T1000 (cell line): ENCODE measurements around the gene ZCCHC7.
"Not testable (repeated sequence)": the region's sequence is repeated elsewhere in the genome, so short reads cannot be mapped to it uniquely, and the experiment has no call there.

ENCODE experiments used
- DNase-seq: peaks from one replicate; lab custom pipeline; 2025; ENCODE audit warnings: mixed read lengths; lab: John Stamatoyannopoulos, UW

ZCCHC7 gene

DNA sequence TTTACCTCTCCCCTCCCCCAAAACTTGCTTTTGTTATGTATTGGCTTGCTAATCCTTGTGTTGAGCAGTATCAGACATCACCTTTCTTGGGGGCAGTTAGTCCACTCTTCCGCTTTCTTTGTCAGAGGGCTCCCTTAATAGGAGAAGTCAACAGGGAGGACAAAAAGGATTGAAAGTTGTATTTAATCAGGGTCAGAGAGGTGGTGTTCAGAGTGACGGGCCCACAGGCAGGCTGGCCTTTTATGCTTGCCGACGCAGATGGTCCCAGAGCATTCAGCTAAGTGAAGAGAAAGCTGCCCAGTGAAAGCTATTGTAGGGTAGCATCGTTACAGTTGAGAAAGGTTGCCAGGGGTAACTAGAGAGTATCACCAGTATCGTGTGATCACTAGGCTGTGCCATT lies 131.1 kb downstream of the ZCCHC7 start:
- no peak for DNase-seq

DNA sequence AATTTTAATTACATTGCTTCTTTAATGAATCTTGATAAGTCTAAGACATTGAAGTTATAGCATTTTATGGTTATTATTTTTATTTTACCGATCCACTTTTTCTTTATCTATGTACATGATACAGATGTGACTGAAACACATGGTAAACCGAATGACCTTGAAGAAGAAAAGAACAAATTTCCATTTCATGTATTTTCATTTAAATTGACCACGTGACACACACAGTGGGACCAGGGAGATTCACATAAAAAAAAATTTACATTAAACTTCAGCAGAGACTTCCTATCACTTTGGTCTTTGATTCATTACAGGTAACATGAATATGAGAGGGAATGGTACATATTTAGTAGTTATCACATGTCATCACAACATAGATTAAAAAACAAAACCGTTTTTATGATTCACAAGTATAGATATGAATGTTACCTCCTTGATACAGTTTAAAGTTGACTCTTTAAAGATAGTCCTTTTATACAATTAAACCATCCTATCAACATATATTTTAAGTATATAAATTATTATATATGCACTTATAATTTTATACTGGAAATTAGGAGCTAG lies 133.1 kb downstream of the ZCCHC7 start:
- no peak for DNase-seq

DNA sequence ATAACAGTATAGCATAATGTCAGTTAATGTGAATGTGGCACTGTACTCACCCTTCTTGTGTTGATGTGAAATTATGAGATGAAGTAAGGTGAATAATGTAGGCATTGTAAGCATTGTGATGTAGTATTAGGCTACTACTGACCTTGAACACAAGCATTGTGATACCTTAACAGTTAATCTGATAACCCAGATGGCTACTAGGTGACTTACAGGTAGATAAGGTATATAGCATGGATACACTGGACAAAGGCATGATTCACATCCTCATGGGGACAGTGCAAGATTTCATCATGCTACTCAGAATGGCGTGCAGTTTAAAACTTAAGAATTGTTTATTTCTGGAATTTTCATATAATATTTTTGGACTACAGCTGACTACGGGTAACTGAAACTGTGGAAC lies 134.8 kb downstream of the ZCCHC7 start:
- no peak for DNase-seq

DNA sequence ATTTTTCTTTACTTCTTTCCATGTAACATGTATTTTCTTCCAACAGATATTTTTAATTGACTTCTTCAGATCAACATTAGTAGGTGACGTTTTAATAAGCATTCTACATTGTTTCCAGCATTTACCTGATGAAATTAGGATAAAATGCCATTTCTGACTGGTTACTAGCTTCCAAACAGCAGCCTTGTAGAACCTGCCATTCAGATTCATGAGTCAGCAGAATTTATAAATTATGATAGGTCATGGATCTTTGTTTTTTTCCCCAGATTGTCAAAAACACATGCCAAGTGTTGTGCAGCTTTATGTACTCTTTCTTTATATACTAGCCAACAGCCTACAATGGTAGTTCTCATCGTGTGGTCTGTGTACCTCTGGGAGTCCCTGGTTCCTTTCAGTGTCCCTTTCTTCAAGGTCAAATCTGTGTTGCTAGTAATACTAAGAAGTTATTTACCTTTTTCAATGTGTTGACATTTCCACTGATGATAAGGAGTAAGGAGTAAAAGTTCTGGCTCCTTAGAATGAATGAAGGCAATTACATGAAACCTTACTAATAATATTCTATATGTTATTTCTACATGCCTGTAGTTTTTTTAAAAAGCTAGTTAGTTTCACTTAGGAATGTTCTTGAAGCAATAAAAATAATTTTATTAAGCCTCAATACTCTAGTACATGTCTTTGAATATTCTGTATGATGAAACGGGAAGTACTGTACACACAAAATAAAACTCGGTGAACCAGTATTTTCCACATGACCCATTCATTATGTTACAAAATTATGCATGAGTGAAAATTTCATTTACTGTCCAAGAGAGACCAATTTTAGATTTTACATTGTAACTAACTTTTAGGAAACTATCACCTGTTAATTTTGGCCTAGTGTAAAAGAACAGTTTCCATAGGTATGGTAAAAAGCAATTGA lies 135.8 kb downstream of the ZCCHC7 start:
- no peak for DNase-seq

- DNase-seq = no peak
These were observed 139.6 kb downstream of the ZCCHC7 start for GRCh38 chr9:37259951-37260350.

DNA sequence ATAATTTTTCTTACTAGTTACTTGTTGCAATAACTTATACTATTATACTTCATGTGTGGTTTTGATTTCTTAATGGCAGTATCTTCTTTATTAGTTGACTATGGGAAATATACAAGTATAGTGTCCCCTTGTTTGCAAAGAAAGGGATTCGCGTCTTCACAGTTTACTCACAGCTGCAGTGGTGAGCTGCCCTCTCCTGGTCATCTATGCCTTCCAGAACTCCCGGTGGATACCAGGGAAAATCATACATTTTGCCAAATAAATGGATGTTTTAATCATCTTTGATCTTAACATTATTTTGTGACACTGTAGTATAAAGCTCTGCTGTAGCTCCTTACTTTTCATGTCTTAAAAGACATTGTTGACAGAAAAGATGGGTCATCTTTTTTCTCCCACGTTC lies 142.0 kb downstream of the ZCCHC7 start:
- no peak for DNase-seq

GRCh38 chr9:37264539-37264938 lies 144.2 kb downstream of the ZCCHC7 start:
- DNase-seq = no peak

GRCh38 chr9:37266630-37267029 lies 146.3 kb downstream of the ZCCHC7 start:
- DNase-seq = no peak

GRCh38 chr9:37269221-37269620 lies 148.8 kb downstream of the ZCCHC7 start:
- no peak for DNase-seq

- DNase-seq = no peak
These were observed 151.3 kb downstream of the ZCCHC7 start for GRCh38 chr9:37271679-37272078.

DNA sequence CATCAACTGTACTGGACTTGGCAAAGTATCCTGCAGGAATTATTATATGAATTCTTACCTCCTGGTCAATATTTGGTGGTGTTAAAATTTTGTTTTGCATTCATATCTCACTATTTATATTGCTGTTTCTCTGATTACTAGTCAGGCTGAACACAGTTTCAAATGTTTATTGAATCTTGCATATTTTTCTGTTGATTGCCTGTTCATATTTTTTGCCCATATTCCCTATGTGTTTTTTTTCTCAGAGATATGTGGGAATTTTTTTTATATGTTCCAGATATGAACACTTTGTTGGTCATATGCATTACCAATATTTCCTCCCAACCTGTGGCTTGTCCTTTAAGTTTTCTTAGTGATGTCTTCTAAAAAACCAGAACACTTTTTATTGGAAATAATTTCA lies 153.2 kb downstream of the ZCCHC7 start:
- DNase-seq = no peak

- DNase-seq = no peak
These were observed 161.2 kb downstream of the ZCCHC7 start for GRCh38 chr9:37281541-37281940.

- no peak for DNase-seq
These were observed 163.5 kb downstream of the ZCCHC7 start for GRCh38 chr9:37283730-37284325.

- DNase-seq = no peak
These were observed 164.3 kb downstream of the ZCCHC7 start for GRCh38 chr9:37284636-37285035.

- DNase-seq = no peak
These were observed 166.3 kb downstream of the ZCCHC7 start for GRCh38 chr9:37286530-37287175.

- DNase-seq = no peak
These were observed 166.9 kb downstream of the ZCCHC7 start for GRCh38 chr9:37287317-37287716.

DNA sequence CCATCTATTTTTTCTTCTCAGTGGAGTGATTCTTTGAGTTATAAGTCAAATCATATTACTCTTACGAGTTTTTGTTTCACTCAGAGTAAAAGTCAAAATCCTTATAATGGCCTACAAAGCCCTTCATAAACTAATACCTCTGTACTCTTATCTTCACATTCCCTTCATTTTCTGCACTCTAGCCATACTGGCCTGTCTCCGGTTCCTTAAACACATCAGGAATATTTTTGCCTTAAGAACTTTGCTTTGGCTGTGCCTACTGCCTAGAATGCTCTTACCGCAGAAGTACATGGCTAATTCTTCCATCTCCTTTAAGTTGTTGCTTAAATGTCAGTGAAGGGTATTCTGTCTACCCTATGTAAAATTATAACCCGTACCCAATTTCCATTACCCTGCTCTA lies 169.3 kb downstream of the ZCCHC7 start:
- DNase-seq = no peak

GRCh38 chr9:37290366-37290939 lies 170.1 kb downstream of the ZCCHC7 start:
- no peak for DNase-seq

- DNase-seq = no peak
These were observed 170.6 kb downstream of the ZCCHC7 start for GRCh38 chr9:37290940-37291485.

- DNase-seq = not testable (repeated sequence)
These were observed 171.4 kb downstream of the ZCCHC7 start for GRCh38 chr9:37291612-37292238.

DNA sequence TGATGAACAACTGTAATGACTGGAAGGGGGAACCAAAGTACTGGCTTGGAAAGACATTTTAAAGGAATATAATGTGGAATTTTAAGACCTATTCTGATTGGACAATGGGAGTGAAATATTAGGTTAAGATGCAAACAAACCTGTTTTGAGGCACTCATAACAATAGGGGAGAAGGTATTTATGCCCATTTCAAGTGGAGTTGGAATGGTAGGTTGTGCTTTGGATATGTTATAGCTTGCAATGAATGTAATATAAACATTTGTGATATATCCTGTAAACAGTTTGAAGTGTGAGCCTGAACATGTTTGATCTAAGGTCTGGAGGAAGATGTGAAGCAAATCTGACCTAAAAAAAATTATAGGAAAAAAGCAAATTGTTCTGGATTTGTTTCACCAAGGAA lies 172.5 kb downstream of the ZCCHC7 start:
- DNase-seq = no peak
